ENCODE data around the gene AGFG1.

Gene AGFG1

GRCh38 chr2:227439214-227439613, 32.7 kb upstream of the AGFG1 start:
- no peak for TF ChIP-seq GABPA (IDR thresholded peaks at IDR 0.05; ENCODE audit: low read depth)
- TF ChIP-seq POLR2AphosphoS5 (IDR thresholded peaks at IDR 0.05; ENCODE audit: low read depth): no peak
- TF ChIP-seq, protein P1, sequence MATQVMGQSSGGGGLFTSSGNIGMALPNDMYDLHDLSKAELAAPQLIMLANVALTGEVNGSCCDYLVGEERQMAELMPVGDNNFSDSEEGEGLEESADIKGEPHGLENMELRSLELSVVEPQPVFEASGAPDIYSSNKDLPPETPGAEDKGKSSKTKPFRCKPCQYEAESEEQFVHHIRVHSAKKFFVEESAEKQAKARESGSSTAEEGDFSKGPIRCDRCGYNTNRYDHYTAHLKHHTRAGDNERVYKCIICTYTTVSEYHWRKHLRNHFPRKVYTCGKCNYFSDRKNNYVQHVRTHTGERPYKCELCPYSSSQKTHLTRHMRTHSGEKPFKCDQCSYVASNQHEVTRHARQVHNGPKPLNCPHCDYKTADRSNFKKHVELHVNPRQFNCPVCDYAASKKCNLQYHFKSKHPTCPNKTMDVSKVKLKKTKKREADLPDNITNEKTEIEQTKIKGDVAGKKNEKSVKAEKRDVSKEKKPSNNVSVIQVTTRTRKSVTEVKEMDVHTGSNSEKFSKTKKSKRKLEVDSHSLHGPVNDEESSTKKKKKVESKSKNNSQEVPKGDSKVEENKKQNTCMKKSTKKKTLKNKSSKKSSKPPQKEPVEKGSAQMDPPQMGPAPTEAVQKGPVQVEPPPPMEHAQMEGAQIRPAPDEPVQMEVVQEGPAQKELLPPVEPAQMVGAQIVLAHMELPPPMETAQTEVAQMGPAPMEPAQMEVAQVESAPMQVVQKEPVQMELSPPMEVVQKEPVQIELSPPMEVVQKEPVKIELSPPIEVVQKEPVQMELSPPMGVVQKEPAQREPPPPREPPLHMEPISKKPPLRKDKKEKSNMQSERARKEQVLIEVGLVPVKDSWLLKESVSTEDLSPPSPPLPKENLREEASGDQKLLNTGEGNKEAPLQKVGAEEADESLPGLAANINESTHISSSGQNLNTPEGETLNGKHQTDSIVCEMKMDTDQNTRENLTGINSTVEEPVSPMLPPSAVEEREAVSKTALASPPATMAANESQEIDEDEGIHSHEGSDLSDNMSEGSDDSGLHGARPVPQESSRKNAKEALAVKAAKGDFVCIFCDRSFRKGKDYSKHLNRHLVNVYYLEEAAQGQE (IDR thresholded peaks at IDR 0.05; ENCODE audit: insufficient replicate concordance, low read depth): no peak
- no peak for TF ChIP-seq SPI1 (IDR thresholded peaks at IDR 0.05; ENCODE audit: borderline replicate concordance, low read depth)
- TF ChIP-seq, protein P2, sequence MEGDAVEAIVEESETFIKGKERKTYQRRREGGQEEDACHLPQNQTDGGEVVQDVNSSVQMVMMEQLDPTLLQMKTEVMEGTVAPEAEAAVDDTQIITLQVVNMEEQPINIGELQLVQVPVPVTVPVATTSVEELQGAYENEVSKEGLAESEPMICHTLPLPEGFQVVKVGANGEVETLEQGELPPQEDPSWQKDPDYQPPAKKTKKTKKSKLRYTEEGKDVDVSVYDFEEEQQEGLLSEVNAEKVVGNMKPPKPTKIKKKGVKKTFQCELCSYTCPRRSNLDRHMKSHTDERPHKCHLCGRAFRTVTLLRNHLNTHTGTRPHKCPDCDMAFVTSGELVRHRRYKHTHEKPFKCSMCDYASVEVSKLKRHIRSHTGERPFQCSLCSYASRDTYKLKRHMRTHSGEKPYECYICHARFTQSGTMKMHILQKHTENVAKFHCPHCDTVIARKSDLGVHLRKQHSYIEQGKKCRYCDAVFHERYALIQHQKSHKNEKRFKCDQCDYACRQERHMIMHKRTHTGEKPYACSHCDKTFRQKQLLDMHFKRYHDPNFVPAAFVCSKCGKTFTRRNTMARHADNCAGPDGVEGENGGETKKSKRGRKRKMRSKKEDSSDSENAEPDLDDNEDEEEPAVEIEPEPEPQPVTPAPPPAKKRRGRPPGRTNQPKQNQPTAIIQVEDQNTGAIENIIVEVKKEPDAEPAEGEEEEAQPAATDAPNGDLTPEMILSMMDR (IDR thresholded peaks at IDR 0.05; ENCODE audit: insufficient read depth, low read length): no peak
- Histone ChIP-seq H3K27ac (replicated peaks) (no peak overlapping the region), H3K27me3 (ENCODE audit: insufficient read depth, poor library complexity, severe bottlenecking) (no peaks in the 10 kb centered on the region), H3K4me3 (replicated peaks; ENCODE audit: insufficient read depth, low read length) (no peak overlapping the region)
- no peak for DNase-seq (ENCODE audit: low read depth in 1 of 2, low spot score in 1 of 2)

DNA sequence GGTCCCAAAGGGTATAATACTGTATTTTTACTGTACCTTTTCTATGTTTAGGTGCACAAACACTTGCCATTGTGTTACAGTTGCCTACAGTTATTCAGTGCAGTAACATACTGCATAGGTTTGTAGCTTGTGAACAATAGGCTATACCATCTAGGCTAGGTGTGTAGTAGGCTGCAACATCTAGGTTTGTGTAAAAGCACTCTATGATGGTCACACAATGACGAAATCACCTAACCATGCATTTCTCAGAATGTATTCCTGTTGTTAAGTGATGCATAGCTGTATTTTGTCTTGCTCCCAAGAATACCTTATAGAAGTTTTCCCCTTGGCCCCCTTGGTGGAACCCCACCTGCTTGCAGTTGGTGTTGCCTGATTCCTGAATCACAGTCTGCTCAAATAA, 29.3 kb upstream of the AGFG1 start:
- TF ChIP-seq SPI1 (IDR thresholded peaks at IDR 0.05; ENCODE audit: borderline replicate concordance, low read depth): no peak
- TF ChIP-seq GABPA (IDR thresholded peaks at IDR 0.05; ENCODE audit: low read depth): no peak
- no peak for TF ChIP-seq POLR2AphosphoS5 (IDR thresholded peaks at IDR 0.05; ENCODE audit: low read depth)
- TF ChIP-seq, protein P1 (IDR thresholded peaks at IDR 0.05; ENCODE audit: insufficient replicate concordance, low read depth): no peak
- TF ChIP-seq, protein P2 (IDR thresholded peaks at IDR 0.05; ENCODE audit: insufficient read depth, low read length): no peak
- no peak overlapping the region for H3K27ac ChIP-seq (replicated peaks)
- H3K27me3 ChIP-seq (ENCODE audit: insufficient read depth, poor library complexity, severe bottlenecking): no peaks in the 10 kb centered on the region
- DNase-seq (ENCODE audit: low read depth in 1 of 2, low spot score in 1 of 2): no peak
- H3K4me3 ChIP-seq (replicated peaks; ENCODE audit: insufficient read depth, low read length): no peak overlapping the region

- TF ChIP-seq GABPA (IDR thresholded peaks at IDR 0.05; ENCODE audit: low read depth) (no peak), POLR2AphosphoS5 (IDR thresholded peaks at IDR 0.05; ENCODE audit: low read depth) (no peak), SPI1 (IDR thresholded peaks at IDR 0.05; ENCODE audit: borderline replicate concordance, low read depth) (no peak)
- TF ChIP-seq, protein P1 (IDR thresholded peaks at IDR 0.05; ENCODE audit: insufficient replicate concordance, low read depth): no peak
- TF ChIP-seq, protein P2 (IDR thresholded peaks at IDR 0.05; ENCODE audit: insufficient read depth, low read length): no peak
- Histone ChIP-seq H3K27me3 (ENCODE audit: insufficient read depth, poor library complexity, severe bottlenecking) (no peaks in the 10 kb centered on the region), H3K4me3 (replicated peaks; ENCODE audit: insufficient read depth, low read length) (no peak overlapping the region), H3K27ac (replicated peaks) (no peak overlapping the region)
- DNase-seq (ENCODE audit: low read depth in 1 of 2, low spot score in 1 of 2): no peak
Measured at GRCh38 chr2:227443889-227444568, 27.9 kb upstream of the AGFG1 start.
